ENCODE measurements around the gene DOK4. TPM values are rescaled to one million over a fixed set of nuclear protein-coding genes. Genes with fewer than 3 reads are reported as not detected.

The DOK4 gene
- total RNA-seq, 4 donors from 2014 or later = 57.9 to 312 (median 143) TPM

- no peaks in the 10 kb centered on the region for H3K27me3 ChIP-seq
- H3K4me1 ChIP-seq = no peaks in the 10 kb centered on the region
- TF ChIP-seq, protein P1, sequence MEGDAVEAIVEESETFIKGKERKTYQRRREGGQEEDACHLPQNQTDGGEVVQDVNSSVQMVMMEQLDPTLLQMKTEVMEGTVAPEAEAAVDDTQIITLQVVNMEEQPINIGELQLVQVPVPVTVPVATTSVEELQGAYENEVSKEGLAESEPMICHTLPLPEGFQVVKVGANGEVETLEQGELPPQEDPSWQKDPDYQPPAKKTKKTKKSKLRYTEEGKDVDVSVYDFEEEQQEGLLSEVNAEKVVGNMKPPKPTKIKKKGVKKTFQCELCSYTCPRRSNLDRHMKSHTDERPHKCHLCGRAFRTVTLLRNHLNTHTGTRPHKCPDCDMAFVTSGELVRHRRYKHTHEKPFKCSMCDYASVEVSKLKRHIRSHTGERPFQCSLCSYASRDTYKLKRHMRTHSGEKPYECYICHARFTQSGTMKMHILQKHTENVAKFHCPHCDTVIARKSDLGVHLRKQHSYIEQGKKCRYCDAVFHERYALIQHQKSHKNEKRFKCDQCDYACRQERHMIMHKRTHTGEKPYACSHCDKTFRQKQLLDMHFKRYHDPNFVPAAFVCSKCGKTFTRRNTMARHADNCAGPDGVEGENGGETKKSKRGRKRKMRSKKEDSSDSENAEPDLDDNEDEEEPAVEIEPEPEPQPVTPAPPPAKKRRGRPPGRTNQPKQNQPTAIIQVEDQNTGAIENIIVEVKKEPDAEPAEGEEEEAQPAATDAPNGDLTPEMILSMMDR (IDR thresholded peaks at IDR 0.05) = no peak
- TF ChIP-seq EP300 (IDR thresholded peaks at IDR 0.05; ENCODE audit: low read depth) (no peak), POLR2A (IDR thresholded peaks at IDR 0.05) (no peak), POLR2AphosphoS5 (IDR thresholded peaks at IDR 0.05) (no peak)
- no peak for DNase-seq
- no peak overlapping the region for H3K27ac ChIP-seq
- H3K9me3 ChIP-seq = no peaks in the 10 kb centered on the region
- H3K36me3 ChIP-seq = no peaks in the 10 kb centered on the region
- intact Hi-C loops (cut with DNase I; ENCODE audit: low total_unique reads) = no loop called here
- H3K4me3 ChIP-seq = no peak overlapping the region
- 74 to 77% methylated on average over 4 to 6 of the region's 6 CpGs for WGBS, 2 donors (ENCODE audit: low coverage in 1 of 2)
- in situ Hi-C loops (cut with MboI; ENCODE audit: low pct_ligation_motif_present in 1 of 4, low pct_unique_long_range_greater_than_20kb in 1 of 4, low sequenced_read_pairs in 3 of 4) = no loop called here
Measured at GRCh38 chr16:57504001-57504400, 17.7 kb upstream of the DOK4 start.

- no peak overlapping the region for H3K4me3 ChIP-seq
- no peak for DNase-seq
- 83% methylated on average over 15 of the region's 15 CpGs; no CpG with 5 or more reads in 1 of the 2 donors for WGBS, 2 donors (ENCODE audit: low coverage in 1 of 2)
- H3K9me3 ChIP-seq = no peaks in the 10 kb centered on the region
- in situ Hi-C loops (cut with MboI; ENCODE audit: low pct_ligation_motif_present in 1 of 4, low pct_unique_long_range_greater_than_20kb in 1 of 4, low sequenced_read_pairs in 3 of 4) (no loop called here), intact Hi-C loops (cut with DNase I; ENCODE audit: low total_unique reads) (no loop called here)
- H3K27ac ChIP-seq = no peak overlapping the region
- TF ChIP-seq POLR2AphosphoS5 (IDR thresholded peaks at IDR 0.05) = no peak
- TF ChIP-seq POLR2A (IDR thresholded peaks at IDR 0.05) = no peak
- TF ChIP-seq, protein P1 (IDR thresholded peaks at IDR 0.05) = no peak
- TF ChIP-seq EP300 (IDR thresholded peaks at IDR 0.05; ENCODE audit: low read depth) = no peak
- no peaks in the 10 kb centered on the region for H3K4me1 ChIP-seq
- H3K27me3 ChIP-seq = no peaks in the 10 kb centered on the region
- H3K36me3 ChIP-seq = no peaks in the 10 kb centered on the region
Measured at GRCh38 chr16:57503366-57503765, 17.1 kb upstream of the DOK4 start.

- intact Hi-C loops (cut with DNase I; ENCODE audit: low total_unique reads) = no loop called here
Measured at GRCh38 chr16:57502048-57502775, 15.9 kb upstream of the DOK4 start.

GRCh38 chr16:57501492-57501891 lies 15.2 kb upstream of the DOK4 start:
- Histone ChIP-seq H3K36me3 (no peaks in the 10 kb centered on the region), H3K27me3 (no peaks in the 10 kb centered on the region), H3K4me1 (no peaks in the 10 kb centered on the region), H3K9me3 (no peaks in the 10 kb centered on the region), H3K4me3 (no peak overlapping the region), H3K27ac (no peak overlapping the region)
- in situ Hi-C loops (cut with MboI; ENCODE audit: low pct_ligation_motif_present in 1 of 4, low pct_unique_long_range_greater_than_20kb in 1 of 4, low sequenced_read_pairs in 3 of 4) (no loop called here), intact Hi-C loops (cut with DNase I; ENCODE audit: low total_unique reads) (no loop called here)
- no peak for DNase-seq
- WGBS, 2 donors (ENCODE audit: low coverage in 1 of 2) = 80 to 81% methylated on average over 5 to 7 of the region's 7 CpGs
- TF ChIP-seq, protein P1 (IDR thresholded peaks at IDR 0.05) = no peak
- no peak for TF ChIP-seq POLR2A (IDR thresholded peaks at IDR 0.05)

More at GRCh38 chr16:57502048-57502775, 15.9 kb upstream of the DOK4 start:
- H3K9me3 ChIP-seq = no peaks in the 10 kb centered on the region
- H3K36me3 ChIP-seq = no peaks in the 10 kb centered on the region
- no peak for TF ChIP-seq POLR2A (IDR thresholded peaks at IDR 0.05)
- TF ChIP-seq EP300 (IDR thresholded peaks at IDR 0.05; ENCODE audit: low read depth) = no peak
- no peaks in the 10 kb centered on the region for H3K27me3 ChIP-seq
- no peak overlapping the region for H3K27ac ChIP-seq
- H3K4me1 ChIP-seq = no peaks in the 10 kb centered on the region
- no peak for DNase-seq
- no peak overlapping the region for H3K4me3 ChIP-seq
- in situ Hi-C loops (cut with MboI; ENCODE audit: low pct_ligation_motif_present in 1 of 4, low pct_unique_long_range_greater_than_20kb in 1 of 4, low sequenced_read_pairs in 3 of 4) = no loop called here
- WGBS, 2 donors (ENCODE audit: low coverage in 1 of 2) = 71 to 82% methylated on average over 9 to 12 of the region's 12 CpGs

Measured in transverse colon (tissue), 4 donors.